KMS-11 (cell line): Measurements from ENCODE around the gene HDAC10.

ENCODE experiments used
- H2AFZ ChIP-seq: fragments of 200-600 bp; sonication (generic); 2 replicates; pipeline ENCODE4 v1.6.1; 2016; ENCODE audit warnings: antibody characterized with exemption, mixed run types, low read depth
- H3K27ac ChIP-seq: fragments of 200-600 bp; sonication (generic); 2 replicates; pipeline ENCODE4 v1.6.1; 2016; ENCODE audit warnings: mild to moderate bottlenecking, mixed run types
- H3K27me3 ChIP-seq: fragments of 200-600 bp; sonication (generic); 2 replicates; pipeline ENCODE4 v1.6.1; 2017; ENCODE audit warnings: mild to moderate bottlenecking, low read depth, mixed run types, moderate library complexity; ENCODE audit not compliant: insufficient read depth
- H3K36me3 ChIP-seq: fragments of 200-600 bp; sonication (generic); 2 replicates; pipeline ENCODE4 v1.6.1; 2017; ENCODE audit warnings: mild to moderate bottlenecking, mixed run types; ENCODE audit not compliant: insufficient read depth
- H3K4me1 ChIP-seq: fragments of 200-600 bp; sonication (generic); 2 replicates; pipeline ENCODE4 v1.6.1; 2016; ENCODE audit warnings: mild to moderate bottlenecking, low read depth, mixed run types; ENCODE audit not compliant: poor library complexity, severe bottlenecking
- H3K4me2 ChIP-seq: fragments of 200-600 bp; sonication (generic); 2 replicates; pipeline ENCODE4 v1.7.0; 2016; ENCODE audit warnings: mild to moderate bottlenecking, mixed run types
- H3K4me3 ChIP-seq: fragments of 200-600 bp; sonication (generic); IDR thresholded peaks from 2 replicates; pipeline ENCODE4 v1.6.1; 2017; ENCODE audit warnings: low read depth, low read length, mixed read lengths; ENCODE audit not compliant: insufficient read depth
- H3K79me2 ChIP-seq: fragments of 200-600 bp; sonication (generic); 2 replicates; pipeline ENCODE4 v1.6.1; 2016; ENCODE audit warnings: low read depth, mixed run types; ENCODE audit not compliant: insufficient read depth
- H3K9ac ChIP-seq: fragments of 200-600 bp; sonication (generic); 2 replicates; pipeline ENCODE4 v1.6.1; 2016; ENCODE audit warnings: mild to moderate bottlenecking, mixed run types
- H4K20me1 ChIP-seq: fragments of 200-600 bp; sonication (generic); 2 replicates; pipeline ENCODE4 v1.6.1; 2016; ENCODE audit warnings: mild to moderate bottlenecking, mixed run types; ENCODE audit not compliant: insufficient read depth
- TF ChIP-seq, protein P1 (sequence below): fragments of 200-600 bp; sonication (generic); conservative IDR thresholded peaks from 2 replicates; pipeline ENCODE4 v1.6.1; 2017; ENCODE audit warnings: low read depth, mild to moderate bottlenecking, antibody characterized with exemption, low read length, moderate library complexity, mixed read lengths

The HDAC10 gene

DNA sequence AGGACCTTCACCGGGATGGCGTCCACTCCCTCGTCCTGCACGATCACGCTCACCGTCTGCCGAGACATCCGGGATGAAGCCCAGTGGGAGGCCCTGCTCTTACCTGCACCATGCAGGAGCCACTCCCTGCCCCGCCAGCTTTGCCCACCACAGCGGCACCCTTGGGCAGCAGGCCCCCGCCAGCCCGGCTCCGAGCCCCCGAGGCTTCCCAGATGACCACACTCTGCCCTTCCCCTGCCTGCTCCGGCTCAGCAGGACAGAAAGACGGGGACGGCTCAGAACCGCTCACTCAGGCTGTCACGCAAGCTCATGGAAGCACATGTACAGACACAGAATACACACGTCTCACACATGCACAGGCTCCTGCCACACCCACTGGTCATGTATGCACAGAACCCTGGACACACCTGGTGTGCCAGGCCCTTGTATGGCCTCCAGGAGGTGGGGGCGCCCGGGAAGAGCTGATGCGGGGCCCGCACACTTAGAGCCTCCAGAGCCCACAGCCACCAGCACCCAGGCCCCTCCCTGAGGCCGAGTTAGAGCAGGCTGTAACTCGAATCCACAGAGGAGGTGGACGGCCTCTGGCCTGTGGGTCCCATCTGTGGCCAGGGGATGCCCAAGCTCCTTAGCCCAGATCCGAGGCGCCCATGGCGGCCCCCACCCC, 28.0 kb upstream of the HDAC10 start:
- no peak overlapping the region for H3K27ac ChIP-seq
- H3K4me2 ChIP-seq: no peak overlapping the region
- H3K27me3 ChIP-seq: no peaks in the 10 kb centered on the region
- no peak overlapping the region for H2AFZ ChIP-seq
- peaks cover 2% of the 10 kb centered on the region for H3K4me1 ChIP-seq
- H3K4me3 ChIP-seq: no peak overlapping the region
- no peaks in the 10 kb centered on the region for H3K79me2 ChIP-seq
- H4K20me1 ChIP-seq: no peaks in the 10 kb centered on the region
- TF ChIP-seq, protein P1, sequence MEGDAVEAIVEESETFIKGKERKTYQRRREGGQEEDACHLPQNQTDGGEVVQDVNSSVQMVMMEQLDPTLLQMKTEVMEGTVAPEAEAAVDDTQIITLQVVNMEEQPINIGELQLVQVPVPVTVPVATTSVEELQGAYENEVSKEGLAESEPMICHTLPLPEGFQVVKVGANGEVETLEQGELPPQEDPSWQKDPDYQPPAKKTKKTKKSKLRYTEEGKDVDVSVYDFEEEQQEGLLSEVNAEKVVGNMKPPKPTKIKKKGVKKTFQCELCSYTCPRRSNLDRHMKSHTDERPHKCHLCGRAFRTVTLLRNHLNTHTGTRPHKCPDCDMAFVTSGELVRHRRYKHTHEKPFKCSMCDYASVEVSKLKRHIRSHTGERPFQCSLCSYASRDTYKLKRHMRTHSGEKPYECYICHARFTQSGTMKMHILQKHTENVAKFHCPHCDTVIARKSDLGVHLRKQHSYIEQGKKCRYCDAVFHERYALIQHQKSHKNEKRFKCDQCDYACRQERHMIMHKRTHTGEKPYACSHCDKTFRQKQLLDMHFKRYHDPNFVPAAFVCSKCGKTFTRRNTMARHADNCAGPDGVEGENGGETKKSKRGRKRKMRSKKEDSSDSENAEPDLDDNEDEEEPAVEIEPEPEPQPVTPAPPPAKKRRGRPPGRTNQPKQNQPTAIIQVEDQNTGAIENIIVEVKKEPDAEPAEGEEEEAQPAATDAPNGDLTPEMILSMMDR: no peak
- H3K36me3 ChIP-seq: no peaks in the 10 kb centered on the region
- H3K9ac ChIP-seq: no peak overlapping the region

DNA sequence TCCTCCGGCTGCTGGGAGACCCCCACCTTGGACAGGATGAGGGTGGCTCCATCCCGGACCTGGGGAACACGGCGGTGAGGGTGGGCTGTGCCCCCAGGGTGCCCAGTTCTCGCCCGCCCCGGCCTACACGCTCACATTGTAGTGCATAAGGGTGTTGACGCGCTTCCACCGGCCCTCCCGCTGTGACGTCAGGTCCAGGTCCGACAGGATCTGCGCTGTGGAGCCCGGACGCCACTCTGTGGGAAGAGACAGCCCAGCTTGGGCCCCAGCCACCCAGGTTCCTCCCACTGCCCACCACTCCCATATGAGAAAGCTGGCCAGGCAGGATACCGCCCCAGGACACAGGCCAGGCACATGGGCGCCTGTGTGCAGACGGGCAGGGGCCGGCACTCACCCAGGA, 27.4 kb upstream of the HDAC10 start:
- Histone ChIP-seq H3K27me3 (no peaks in the 10 kb centered on the region), H4K20me1 (no peaks in the 10 kb centered on the region), H3K79me2 (no peaks in the 10 kb centered on the region), H3K4me2 (no peak overlapping the region), H3K9ac (no peak overlapping the region), H3K4me3 (no peak overlapping the region), H3K4me1 (peaks cover 4% of the 10 kb centered on the region), H3K27ac (no peak overlapping the region), H3K36me3 (no peaks in the 10 kb centered on the region), H2AFZ (no peak overlapping the region)
- TF ChIP-seq, protein P1: no peak

DNA sequence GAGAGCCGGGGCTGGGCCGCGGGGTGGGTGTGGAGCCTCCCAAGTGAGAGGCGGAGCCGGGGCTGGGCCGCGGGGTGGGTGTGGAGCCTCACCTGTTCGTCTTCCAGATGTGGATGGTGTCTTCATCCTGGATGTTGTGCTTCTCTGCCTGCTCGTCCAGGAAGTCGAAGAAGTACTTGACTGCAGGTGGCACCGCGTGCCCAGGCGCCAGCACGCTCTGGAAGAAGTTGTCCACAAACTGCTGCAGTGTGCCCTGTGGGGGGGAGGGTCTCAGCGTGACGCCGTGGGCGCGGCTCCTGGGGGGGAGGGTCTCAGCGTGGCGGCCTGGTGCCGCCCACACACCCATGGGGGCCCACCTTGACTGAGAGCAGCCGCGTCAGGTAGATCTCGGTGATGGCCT, 26.7 kb upstream of the HDAC10 start:
- Histone ChIP-seq H2AFZ (no peak overlapping the region), H4K20me1 (no peaks in the 10 kb centered on the region), H3K4me3 (no peak overlapping the region), H3K79me2 (no peaks in the 10 kb centered on the region), H3K4me2 (no peak overlapping the region), H3K9ac (no peak overlapping the region), H3K4me1 (peaks cover 4% of the 10 kb centered on the region), H3K36me3 (no peaks in the 10 kb centered on the region), H3K27me3 (no peaks in the 10 kb centered on the region), H3K27ac (no peak overlapping the region)
- TF ChIP-seq, protein P1: no peak

DNA sequence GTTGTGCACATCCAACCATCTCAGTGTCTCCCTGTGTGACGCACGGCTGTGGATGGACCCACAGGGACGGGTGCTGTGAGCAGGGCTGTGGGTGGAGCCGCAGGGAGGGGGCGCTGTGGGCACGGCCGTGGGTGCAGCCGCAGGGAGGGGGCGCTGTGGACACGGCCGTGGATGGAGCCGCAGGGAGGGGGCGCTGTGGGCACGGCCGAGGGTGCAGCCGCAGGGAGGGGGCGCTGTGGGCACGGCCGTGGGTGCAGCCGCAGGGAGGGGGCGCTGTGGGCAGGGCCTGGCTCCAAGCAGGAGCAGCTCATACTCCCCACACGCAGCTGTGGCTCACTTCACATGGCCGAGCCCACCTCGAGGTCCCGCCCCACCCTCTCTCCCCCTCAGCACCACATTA, 25.1 kb upstream of the HDAC10 start:
- H3K36me3 ChIP-seq: no peaks in the 10 kb centered on the region
- no peaks in the 10 kb centered on the region for H3K27me3 ChIP-seq
- no peak overlapping the region for H2AFZ ChIP-seq
- H3K4me2 ChIP-seq: no peak overlapping the region
- TF ChIP-seq, protein P1: peak; percentile 87
- H3K79me2 ChIP-seq: no peaks in the 10 kb centered on the region
- H3K9ac ChIP-seq: no peak overlapping the region
- no peak overlapping the region for H3K27ac ChIP-seq
- no peak overlapping the region for H3K4me3 ChIP-seq
- no peaks in the 10 kb centered on the region for H4K20me1 ChIP-seq
- H3K4me1 ChIP-seq: peaks cover 7% of the 10 kb centered on the region
